GM12874 (cell line): ENCODE measurements around the gene SYS1.

ENCODE experiments used
- CTCF ChIP-seq: IDR thresholded peaks from 2 replicates; pipeline ENCODE4 v1.5.1; 2011; ENCODE audit warnings: low read depth, mild to moderate bottlenecking, control low read depth, low read length, moderate library complexity; ENCODE audit not compliant: insufficient read depth

The SYS1 gene

GRCh38 chr20:45320948-45321595 lies 41.9 kb upstream of the SYS1 start:
- no peak for TF ChIP-seq CTCF

GRCh38 chr20:45322952-45323383 lies 40.0 kb upstream of the SYS1 start:
- peak; percentile 32; the same call in 1 of the 2 replicates for TF ChIP-seq CTCF

DNA sequence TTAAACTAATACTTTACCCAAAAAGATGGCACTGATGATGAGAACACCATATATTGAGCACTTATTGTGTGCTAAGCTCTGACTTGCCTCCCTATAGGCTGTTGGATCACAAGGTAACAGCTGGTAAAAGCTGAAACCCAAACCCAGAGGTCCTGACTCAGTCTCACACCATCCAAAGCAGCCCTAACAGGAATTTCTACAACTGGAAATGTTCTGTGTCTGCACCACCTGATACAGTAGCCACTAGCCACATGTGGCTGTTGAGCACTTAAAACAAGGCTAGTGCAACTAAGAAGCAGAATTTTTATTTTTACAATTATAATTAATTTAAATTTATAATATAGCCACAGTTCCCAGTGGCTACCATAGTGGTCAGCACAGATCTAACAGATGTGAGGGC lies 39.2 kb upstream of the SYS1 start:
- TF ChIP-seq CTCF, result no peak

DNA sequence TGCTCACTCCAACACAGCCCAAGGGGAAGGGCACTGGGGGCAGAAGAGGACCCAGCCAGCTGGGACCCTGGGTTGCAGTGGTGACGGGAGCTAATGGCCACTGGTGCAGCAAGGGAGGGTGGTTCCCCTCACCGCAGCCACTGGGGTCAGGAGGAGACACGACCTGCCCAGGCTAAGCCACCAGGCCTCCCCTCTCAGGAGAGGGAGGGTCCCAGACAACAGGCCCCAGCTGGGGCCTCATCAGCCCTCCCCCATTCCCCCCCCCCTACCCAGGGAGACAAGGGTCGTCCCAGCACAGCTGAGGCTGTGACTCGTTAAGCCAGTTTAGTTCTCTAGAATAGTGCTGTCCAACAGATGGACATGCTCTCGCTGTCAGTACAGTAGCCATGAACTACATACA lies 37.6 kb upstream of the SYS1 start:
- no peak for TF ChIP-seq CTCF

GRCh38 chr20:45328451-45328850 lies 34.5 kb upstream of the SYS1 start:
- no peak for TF ChIP-seq CTCF

DNA sequence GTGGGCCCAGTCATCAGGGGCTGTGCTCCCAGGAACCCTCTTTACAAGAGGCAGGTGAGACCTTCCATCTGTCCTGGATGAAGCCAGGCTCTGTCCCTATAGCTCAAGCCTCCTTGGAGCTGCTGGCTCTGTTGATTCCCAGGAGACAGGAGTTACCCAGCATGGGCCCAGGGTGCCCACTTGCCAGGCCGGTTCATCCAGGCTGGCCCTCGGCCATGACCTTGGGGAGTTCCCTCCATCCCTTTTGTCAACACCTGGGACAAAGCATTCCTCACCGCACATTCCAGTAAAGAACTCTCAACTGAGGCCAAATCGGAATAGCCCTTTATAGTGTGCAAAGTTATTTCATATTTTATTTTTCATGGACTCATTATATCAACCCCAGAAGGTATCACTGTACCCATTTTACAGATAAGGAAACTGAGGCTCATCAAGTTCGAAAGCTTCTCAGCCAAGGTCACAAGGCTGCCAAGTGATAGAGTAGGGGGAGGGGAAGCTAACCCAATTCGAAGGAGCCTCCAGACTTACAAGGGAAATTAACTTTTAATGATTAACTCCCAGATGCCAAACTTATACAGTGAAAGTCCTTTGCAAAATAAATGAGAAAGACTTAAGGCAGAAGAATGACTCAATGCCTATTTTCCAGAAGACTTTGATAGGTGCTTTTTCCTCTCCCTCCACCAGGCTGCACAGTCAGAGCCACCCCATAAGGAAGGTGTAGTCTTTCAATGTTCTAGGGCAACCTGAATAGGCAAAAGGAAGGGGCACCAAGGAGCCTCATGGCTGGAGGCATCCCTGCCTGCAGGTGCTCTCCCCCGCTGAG lies 33.2 kb upstream of the SYS1 start:
- no peak for TF ChIP-seq CTCF

DNA sequence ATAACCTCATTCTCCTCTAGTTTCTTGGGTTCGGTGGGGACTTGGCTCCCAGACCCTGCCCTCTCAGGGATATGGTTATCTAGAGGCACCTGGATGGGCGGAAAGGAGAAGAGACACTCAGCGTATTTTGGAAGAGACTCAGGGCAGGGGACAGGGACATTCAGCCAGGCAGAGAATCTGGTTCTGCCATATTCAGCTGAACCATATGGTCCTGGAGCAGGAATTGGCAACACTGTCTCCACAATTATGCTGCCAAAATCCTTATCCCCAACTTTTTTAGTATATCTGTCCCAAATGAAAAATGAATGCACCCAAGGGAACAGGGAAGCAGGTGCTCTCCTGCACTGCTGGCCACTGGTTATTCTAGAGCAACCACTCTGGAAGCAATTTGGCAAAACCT lies 32.5 kb upstream of the SYS1 start:
- no peak for TF ChIP-seq CTCF
